HG03432 (cell line): ENCODE data around the gene CEP170.
A peak's percentile ranks its signal among the peaks of the same experiment; 100 is the strongest.

Source experiments
- ATAC-seq: cut with Tn5 transposase; IDR thresholded peaks from one replicate; pipeline ENCODE4 v1.9.1; 2021; ENCODE audit warnings: mild to moderate bottlenecking, moderate library complexity; ENCODE audit not compliant: unreplicated experiment

The CEP170 gene

GRCh38 chr1:243254927-243255790 lies at the start of gene CEP170:
CEP170 (minus strand) TSS chr1:243255281; CDS start chr1:243225280, 30,001 bp downstream.
- peak; percentile 56 for ATAC-seq

GRCh38 chr1:243301059-243301458 lies 46.0 kb upstream of the CEP170 start:
- ATAC-seq = no peak

DNA sequence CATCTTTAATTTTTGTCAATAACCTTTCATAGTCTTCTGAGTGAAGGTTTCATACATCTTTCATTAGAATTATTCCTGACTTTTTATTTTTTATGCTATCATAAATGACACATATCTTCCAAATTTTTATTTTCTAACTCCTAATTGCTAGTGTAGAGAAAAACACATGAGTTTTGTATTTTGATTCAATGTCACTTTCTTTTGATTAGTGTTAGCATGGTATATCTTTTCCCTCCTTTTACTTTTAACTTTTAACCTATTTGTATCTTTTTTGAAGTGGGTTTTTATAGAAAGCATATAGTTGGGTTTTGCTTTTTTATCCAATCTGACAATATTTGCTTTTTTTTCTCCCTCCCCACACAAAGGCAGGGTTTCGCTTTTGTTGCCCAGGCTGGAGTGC lies 44.0 kb upstream of the CEP170 start:
- ATAC-seq = no peak

DNA sequence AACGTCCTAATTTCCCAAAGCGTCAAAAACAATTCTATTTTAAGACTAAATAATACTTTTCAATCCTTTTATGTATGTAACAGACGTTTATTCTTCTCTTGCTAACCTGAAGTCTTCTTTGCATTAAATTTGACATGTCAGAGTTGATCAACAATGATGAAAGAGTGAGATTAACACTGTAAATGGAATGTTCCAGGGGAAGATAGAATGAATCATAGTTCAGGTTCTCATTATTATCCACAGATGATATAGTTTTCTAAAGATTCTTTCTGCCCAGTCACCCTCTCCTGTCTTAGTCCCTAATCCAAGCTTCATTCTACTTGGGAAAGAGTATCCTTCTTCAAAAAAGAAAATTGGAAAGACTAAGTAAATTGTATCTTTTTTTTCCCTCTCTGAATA lies 39.6 kb upstream of the CEP170 start:
- ATAC-seq = no peak

- ATAC-seq = no peak
Observed at GRCh38 chr1:243293941-243294722, 39.1 kb upstream of the CEP170 start.

DNA sequence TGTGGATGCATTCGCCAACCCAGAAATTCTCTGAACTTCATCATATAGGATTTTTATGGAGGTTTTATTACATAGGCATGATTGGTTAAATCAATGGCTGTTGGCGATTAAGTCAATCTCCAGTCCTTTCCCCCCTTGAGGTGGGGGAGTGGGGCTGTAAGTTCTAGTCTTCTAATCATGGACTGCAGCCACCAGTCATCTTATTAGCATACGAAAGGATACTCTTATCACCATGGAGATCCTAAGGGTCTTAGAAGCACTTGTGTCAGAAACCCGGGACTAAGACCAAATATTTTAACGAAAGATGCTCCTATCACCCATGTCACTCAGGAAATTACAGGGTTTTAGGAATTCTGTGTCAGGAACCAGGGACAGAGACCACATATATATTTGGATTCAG lies 37.0 kb upstream of the CEP170 start:
- no peak for ATAC-seq

- ATAC-seq = no peak
Observed at GRCh38 chr1:243291292-243291691, 36.2 kb upstream of the CEP170 start.

DNA sequence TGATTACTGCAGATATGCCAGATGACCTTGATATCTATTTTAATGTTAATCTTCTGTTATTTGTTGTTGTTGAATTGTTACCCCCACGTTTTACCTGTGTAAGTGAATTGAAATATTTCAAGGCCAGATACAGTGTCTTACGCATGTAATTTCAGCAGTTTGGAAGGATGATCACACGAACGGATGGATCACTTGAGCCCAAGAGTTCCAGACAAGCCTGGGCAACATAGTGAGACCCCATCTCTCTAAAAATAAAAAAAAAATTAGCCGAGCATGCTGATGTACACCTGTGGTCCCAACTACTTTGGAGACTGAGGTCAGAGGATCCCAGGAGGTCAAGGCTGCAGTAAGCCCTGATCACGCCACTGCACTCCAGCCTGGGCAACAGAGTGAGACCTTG lies 33.0 kb upstream of the CEP170 start:
- no peak for ATAC-seq

DNA sequence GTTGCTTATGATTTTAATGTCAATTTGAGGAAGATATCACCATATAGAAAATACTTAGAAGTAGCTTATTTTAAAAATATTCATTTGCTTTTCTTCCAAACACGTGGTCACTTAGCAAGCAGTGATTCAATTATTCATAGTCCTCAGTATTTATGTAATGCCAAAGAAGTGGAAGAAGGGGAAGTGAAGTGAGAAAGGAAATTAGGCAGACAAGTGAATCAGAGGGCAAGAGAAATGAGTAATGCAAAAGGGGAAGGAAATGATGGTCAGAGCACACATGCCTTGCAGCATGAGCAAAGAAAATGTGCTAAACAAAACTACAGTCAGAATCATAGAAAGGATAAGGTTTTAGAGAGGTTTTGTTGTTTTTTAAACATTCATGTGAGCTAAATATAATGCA lies 32.6 kb upstream of the CEP170 start:
- ATAC-seq = peak; percentile 99

GRCh38 chr1:243287123-243287460 lies 32.0 kb upstream of the CEP170 start:
- ATAC-seq = no peak

GRCh38 chr1:243286409-243287122 lies 31.5 kb upstream of the CEP170 start:
- ATAC-seq = no peak

- ATAC-seq = no peak
Observed at GRCh38 chr1:243281672-243282071, 26.6 kb upstream of the CEP170 start.

DNA sequence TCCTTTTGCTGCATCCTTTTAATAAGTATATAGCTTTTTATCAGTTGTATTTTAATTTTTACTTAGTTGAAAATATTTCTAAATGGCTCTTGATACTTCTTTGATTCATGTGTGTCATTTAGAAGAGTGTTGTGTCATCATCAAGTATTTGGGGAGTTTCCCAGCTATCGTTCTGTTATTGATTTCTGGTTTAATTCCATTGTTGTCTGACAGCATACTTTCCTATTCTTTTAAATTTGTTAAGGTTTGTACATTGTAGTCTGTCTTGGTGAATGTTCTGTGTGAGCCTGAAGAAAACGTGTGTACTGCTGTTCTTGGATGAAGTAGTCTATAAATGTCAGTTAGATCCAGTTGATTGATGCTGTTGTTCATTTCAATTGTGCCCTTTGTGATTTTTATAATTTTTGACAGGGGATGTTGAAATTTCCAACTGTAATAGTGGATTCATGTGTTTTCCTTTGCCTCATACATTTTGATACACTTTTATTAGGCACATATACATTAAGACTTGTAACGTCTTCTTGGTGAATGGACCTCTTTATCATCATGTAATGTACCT lies 25.6 kb upstream of the CEP170 start:
- ATAC-seq = no peak

- no peak for ATAC-seq
Observed at GRCh38 chr1:243275316-243275715, 20.2 kb upstream of the CEP170 start.

GRCh38 chr1:243273945-243274344 lies 18.9 kb upstream of the CEP170 start:
- ATAC-seq = no peak

- no peak for ATAC-seq
Observed at GRCh38 chr1:243273506-243273905, 18.4 kb upstream of the CEP170 start.

DNA sequence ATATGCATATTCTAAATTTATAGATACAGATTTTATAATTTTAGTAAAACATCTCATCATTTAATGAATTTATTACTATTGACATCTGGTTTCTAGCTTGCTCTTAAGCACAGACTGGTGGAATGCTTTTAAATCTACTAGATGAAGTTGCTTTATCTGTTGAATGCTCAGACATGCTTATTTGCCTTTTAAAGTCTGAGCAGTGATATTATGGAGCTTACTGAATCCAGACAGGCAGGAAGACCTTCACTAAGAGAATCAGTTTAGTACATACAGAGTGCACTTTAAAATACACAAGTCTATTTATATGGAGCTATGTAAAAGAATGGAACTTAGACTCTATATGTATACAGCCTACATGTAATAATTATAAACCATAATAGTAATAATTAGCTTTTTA lies 17.3 kb upstream of the CEP170 start:
- no peak for ATAC-seq

DNA sequence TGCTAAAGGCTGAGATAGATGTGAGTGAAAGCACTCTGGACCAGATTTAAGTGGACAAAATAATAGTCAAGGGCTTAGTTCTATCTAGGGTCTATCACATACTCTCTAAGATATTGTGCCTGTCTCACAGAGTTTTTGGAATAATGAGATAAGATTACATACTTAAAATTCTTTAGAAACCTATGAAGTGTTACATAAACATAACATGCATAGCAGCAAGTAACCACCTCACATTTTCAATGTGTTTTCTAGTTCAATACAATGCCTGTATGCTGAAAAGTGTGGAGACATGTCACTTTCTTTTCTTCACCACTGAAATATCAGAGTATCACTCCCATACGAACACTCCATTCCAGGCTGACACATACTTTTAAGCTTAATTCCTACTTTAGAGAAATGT lies 16.9 kb upstream of the CEP170 start:
- ATAC-seq = no peak

GRCh38 chr1:243270097-243270864 lies 15.2 kb upstream of the CEP170 start:
- no peak for ATAC-seq

DNA sequence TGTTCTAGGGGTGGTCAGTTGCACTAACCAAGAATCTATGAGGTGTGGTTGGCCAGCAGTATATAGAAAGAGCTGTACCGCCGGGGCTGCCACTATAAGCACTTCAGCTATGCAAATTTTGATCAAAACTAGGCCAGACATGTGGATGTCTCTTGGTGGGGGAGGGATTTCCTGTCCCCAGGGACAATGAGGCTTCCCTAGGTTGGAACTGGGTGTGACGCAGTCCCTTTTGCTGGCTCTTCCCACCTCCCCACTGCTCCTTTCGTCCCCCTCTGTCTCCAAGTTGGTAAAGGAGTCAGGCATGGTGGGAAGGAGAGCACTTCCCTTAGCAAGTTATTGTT lies 14.3 kb upstream of the CEP170 start:
- peak; percentile 78 for ATAC-seq
